HG03342 (cell line): ENCODE measurements around the gene RALGPS1.

Experiments
- ATAC-seq: cut with Tn5 transposase; IDR thresholded peaks from one replicate; pipeline ENCODE4 v1.9.1; 2021; ENCODE audit warnings: mild to moderate bottlenecking, moderate library complexity; ENCODE audit not compliant: unreplicated experiment

The RALGPS1 gene

GRCh38 chr9:127182901-127183746, 268.5 kb downstream of the RALGPS1 start:
- ATAC-seq, result no peak

GRCh38 chr9:127183814-127184582, 269.4 kb downstream of the RALGPS1 start:
- no peak for ATAC-seq

- ATAC-seq, result no peak
Observed at GRCh38 chr9:127184641-127185040, 270.1 kb downstream of the RALGPS1 start.

GRCh38 chr9:127185181-127185580, 270.6 kb downstream of the RALGPS1 start:
- no peak for ATAC-seq

- no peak for ATAC-seq
Observed at GRCh38 chr9:127185931-127186781, 271.6 kb downstream of the RALGPS1 start.

- no peak for ATAC-seq
Observed at GRCh38 chr9:127186806-127187205, 272.2 kb downstream of the RALGPS1 start.

GRCh38 chr9:127187231-127187956, 272.8 kb downstream of the RALGPS1 start:
- ATAC-seq, result no peak

GRCh38 chr9:127188396-127188795, 273.8 kb downstream of the RALGPS1 start:
- no peak for ATAC-seq

GRCh38 chr9:127189628-127190027, 275.0 kb downstream of the RALGPS1 start:
- ATAC-seq, result no peak

GRCh38 chr9:127192744-127193143, 278.2 kb downstream of the RALGPS1 start:
- no peak for ATAC-seq

GRCh38 chr9:127193483-127193882, 278.9 kb downstream of the RALGPS1 start:
- ATAC-seq, result no peak

- no peak for ATAC-seq
Observed at GRCh38 chr9:127194881-127195713, 280.5 kb downstream of the RALGPS1 start.

GRCh38 chr9:127195976-127196825, 281.6 kb downstream of the RALGPS1 start:
- no peak for ATAC-seq

GRCh38 chr9:127196826-127197145, 282.2 kb downstream of the RALGPS1 start:
- no peak for ATAC-seq

GRCh38 chr9:127197186-127197860, 282.7 kb downstream of the RALGPS1 start:
- no peak for ATAC-seq

- ATAC-seq, result no peak
Observed at GRCh38 chr9:127197861-127198430, 283.4 kb downstream of the RALGPS1 start.

GRCh38 chr9:127198587-127198986, 284.0 kb downstream of the RALGPS1 start:
- ATAC-seq, result no peak
